ENCODE measurements around the gene TCEANC. TPM values are rescaled to one million over a fixed set of nuclear protein-coding genes. Genes with fewer than 3 reads are reported as not detected.
"Not testable (repeated sequence)": the region's sequence is repeated elsewhere in the genome, so short reads cannot be mapped to it uniquely, and the experiment has no call there.

TCEANC gene
- total RNA-seq, 6 experiments from 2014 or later: 0.99 to 1.7 (median 1.1) TPM

- Mint-ChIP-seq H3K9me3 (no peaks in the 10 kb centered on the region), H3K4me3 (no peak overlapping the region), H3K27me3 (ENCODE audit: insufficient read depth) (peaks cover 7% of the 10 kb centered on the region), H3K4me1 (ENCODE audit: low read depth) (no peaks in the 10 kb centered on the region), H3K27ac (no peak overlapping the region), H3K36me3 (ENCODE audit: low read depth) (no peaks in the 10 kb centered on the region)
- no peak for TF ChIP-seq CTCF (IDR thresholded peaks at IDR 0.05)
- no peak for DNase-seq
Observed at GRCh38 chrX:13620207-13620606, 32.7 kb upstream of the TCEANC start.

- Mint-ChIP-seq H3K27me3 (ENCODE audit: insufficient read depth) (peaks cover 7% of the 10 kb centered on the region), H3K27ac (no peak overlapping the region), H3K36me3 (ENCODE audit: low read depth) (no peaks in the 10 kb centered on the region), H3K4me1 (ENCODE audit: low read depth) (no peaks in the 10 kb centered on the region), H3K4me3 (no peak overlapping the region), H3K9me3 (no peaks in the 10 kb centered on the region)
- no peak for DNase-seq
- no peak for TF ChIP-seq CTCF (IDR thresholded peaks at IDR 0.05)
Observed at GRCh38 chrX:13622401-13622964, 30.5 kb upstream of the TCEANC start.

GRCh38 chrX:13627306-13627705 lies 25.6 kb upstream of the TCEANC start:
- no peaks in the 10 kb centered on the region; the same call in none of the 2 replicates for H3K27me3 Mint-ChIP-seq (ENCODE audit: insufficient read depth)
- H3K4me3 Mint-ChIP-seq: no peak overlapping the region
- no peaks in the 10 kb centered on the region for H3K36me3 Mint-ChIP-seq (ENCODE audit: low read depth)
- no peak for DNase-seq
- H3K27ac Mint-ChIP-seq: no peak overlapping the region
- no peaks in the 10 kb centered on the region for H3K4me1 Mint-ChIP-seq (ENCODE audit: low read depth)
- no peaks in the 10 kb centered on the region for H3K9me3 Mint-ChIP-seq
- no peak for TF ChIP-seq CTCF (IDR thresholded peaks at IDR 0.05)

- DNase-seq; H3K4me1 Mint-ChIP-seq (ENCODE audit: low read depth); H3K9me3 Mint-ChIP-seq; H3K36me3 Mint-ChIP-seq (ENCODE audit: low read depth); H3K27ac Mint-ChIP-seq; H3K4me3 Mint-ChIP-seq; H3K27me3 Mint-ChIP-seq (ENCODE audit: insufficient read depth): not testable (repeated sequence)
Observed at GRCh38 chrX:13637224-13637623, 15.7 kb upstream of the TCEANC start.

GRCh38 chrX:13638021-13638420 lies 14.9 kb upstream of the TCEANC start:
- H3K27me3 Mint-ChIP-seq (ENCODE audit: insufficient read depth): peaks cover 1% of the 10 kb centered on the region; the same call in 1 of the 2 replicates
- H3K27ac Mint-ChIP-seq: no peak overlapping the region
- peaks cover 10% of the 10 kb centered on the region for H3K9me3 Mint-ChIP-seq
- DNase-seq: no peak
- no peaks in the 10 kb centered on the region; the same call in 1 of the 2 replicates for H3K4me1 Mint-ChIP-seq (ENCODE audit: low read depth)
- no peak overlapping the region for H3K4me3 Mint-ChIP-seq
- H3K36me3 Mint-ChIP-seq (ENCODE audit: low read depth): no peaks in the 10 kb centered on the region
- no peak for TF ChIP-seq CTCF (IDR thresholded peaks at IDR 0.05)

- H3K4me3 Mint-ChIP-seq: no peak overlapping the region
- H3K9me3 Mint-ChIP-seq: peaks cover 10% of the 10 kb centered on the region
- no peak overlapping the region for H3K27ac Mint-ChIP-seq
- no peaks in the 10 kb centered on the region for H3K36me3 Mint-ChIP-seq (ENCODE audit: low read depth)
- H3K27me3 Mint-ChIP-seq (ENCODE audit: insufficient read depth): peaks cover 1% of the 10 kb centered on the region; the same call in 1 of the 2 replicates
- DNase-seq: no peak
- no peak for TF ChIP-seq CTCF (IDR thresholded peaks at IDR 0.05)
- H3K4me1 Mint-ChIP-seq (ENCODE audit: low read depth): no peaks in the 10 kb centered on the region; the same call in 1 of the 2 replicates
Observed at GRCh38 chrX:13638826-13639225, 14.1 kb upstream of the TCEANC start.

- not testable (repeated sequence) for DNase-seq; H3K27me3 Mint-ChIP-seq (ENCODE audit: insufficient read depth); H3K4me3 Mint-ChIP-seq; H3K36me3 Mint-ChIP-seq (ENCODE audit: low read depth); H3K27ac Mint-ChIP-seq; H3K9me3 Mint-ChIP-seq
- peaks cover 10% of the 10 kb centered on the region for H3K4me1 Mint-ChIP-seq (ENCODE audit: low read depth)
Observed at GRCh38 chrX:13641684-13642083, 11.3 kb upstream of the TCEANC start.
